Measurements from ENCODE around the gene WDR86. TPM values are rescaled to one million over a fixed set of nuclear protein-coding genes. Genes with fewer than 3 reads are reported as not detected.

WDR86 gene, protein sequence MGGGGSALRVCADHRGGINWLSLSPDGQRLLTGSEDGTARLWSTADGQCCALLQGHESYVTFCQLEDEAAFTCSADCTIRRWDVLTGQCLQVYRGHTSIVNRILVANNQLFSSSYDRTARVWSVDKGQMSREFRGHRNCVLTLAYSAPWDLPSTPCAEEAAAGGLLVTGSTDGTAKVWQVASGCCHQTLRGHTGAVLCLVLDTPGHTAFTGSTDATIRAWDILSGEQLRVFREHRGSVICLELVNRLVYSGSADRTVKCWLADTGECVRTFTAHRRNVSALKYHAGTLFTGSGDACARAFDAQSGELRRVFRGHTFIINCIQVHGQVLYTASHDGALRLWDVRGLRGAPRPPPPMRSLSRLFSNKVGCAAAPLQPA
- 0.88 TPM in 1 of 2 replicates, not detected in the other for total RNA-seq (2014; rRNA removed; shearing (Covaris generic))

DNA sequence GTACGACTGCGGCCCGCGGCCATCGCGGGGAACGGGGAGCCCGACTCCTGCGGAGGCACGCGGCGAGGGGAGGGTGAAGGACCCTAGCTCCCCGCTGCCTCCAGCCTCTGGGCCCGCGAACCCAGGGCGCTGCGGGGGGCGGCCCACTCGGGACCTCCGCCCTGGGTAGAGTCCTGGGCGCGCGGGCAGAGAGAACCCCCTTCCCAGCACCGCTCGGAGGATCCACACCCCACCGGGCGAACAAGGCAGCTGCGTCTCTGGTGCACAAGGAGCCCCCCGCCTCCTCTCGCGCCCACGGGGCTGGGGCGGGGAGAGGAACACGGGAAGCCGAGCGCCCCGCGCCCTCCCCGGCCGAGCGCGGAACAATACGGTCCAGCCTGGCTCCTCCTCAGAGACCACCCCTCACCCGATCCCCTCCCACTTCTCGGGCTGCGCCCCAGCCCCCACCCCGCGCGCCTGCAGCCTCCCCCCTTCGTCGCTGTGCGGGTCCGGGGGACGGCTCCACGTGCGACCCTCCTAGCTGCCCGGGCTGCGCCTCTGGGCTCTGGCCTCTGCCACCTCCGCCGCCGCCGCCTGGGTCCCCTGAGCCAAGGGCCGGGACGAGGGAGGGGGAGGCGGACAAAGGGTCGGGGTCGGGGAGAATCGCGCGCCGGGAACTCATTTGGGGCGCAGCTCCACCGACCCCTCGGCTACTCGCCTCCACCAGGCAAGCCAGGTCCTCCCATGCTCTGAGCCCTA lies at the start of gene WDR86:
WDR86 (minus strand) TSS at position 372 of the 738 bp plus-strand sequence. CDS start 449 bp downstream, outside the sequence.
- DNase-seq (ENCODE audit: low spot score), result no peak

DNA sequence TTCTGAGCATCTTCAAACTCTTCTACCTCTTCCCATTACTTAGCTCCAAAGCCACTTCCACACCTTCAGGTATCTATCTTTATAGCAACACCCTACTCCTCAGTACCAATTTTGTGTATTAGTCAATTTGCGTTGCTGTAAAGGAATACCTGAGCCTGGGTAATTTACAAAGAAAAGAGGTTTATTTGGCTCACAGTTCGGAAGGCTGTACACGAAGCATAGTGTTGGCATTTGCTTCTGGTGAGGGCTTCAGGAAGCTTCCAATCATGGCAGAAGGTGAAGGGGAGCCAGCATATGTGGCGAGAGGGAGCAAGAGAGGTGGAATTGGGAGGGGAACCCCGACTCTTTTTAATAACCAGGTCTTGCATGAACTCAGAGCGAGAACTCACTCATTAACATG lies 47.7 kb upstream of the WDR86 start:
- DNase-seq (ENCODE audit: low spot score), result no peak

DNA sequence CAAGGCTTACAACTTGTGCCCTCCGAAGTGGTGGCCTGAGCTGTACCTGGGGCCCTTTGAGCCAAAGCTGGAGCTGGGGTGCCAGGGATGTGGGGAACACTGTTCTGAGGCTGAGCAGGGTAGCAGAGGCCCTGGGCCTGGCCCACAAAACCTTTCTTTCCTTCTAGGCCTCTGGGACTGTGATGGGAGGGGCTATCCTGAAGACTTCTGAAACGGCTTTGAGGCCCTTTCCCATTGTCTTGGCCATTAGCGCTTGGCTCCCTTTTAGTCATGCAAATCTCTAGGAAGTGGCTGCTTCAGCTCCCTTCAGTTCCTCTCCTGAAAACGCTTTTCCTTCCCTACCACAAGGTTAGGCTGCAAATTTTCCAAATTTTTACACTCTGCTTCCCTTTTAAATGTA lies 46.9 kb upstream of the WDR86 start:
- DNase-seq (ENCODE audit: low spot score), result no peak

DNA sequence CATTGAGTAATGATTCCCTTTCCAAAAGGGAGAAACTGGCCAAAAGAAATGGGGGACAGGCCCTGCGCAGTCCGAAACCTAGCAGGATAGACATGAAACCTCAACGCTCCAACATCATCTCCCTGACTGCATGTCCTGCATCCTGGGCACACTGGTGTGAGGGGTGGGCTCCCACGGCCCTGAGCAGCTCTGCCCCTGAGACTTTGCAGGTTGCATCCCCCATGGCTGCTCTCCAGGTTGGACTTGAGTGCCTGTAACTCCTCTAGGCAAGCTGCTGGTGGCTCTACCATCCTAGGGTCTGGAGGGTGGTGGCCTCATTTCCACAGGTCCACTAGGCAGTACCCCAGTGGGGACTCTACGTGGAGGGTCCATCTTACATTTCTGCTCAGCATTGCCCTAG lies 46.4 kb upstream of the WDR86 start:
- no peak for DNase-seq (ENCODE audit: low spot score)

DNA sequence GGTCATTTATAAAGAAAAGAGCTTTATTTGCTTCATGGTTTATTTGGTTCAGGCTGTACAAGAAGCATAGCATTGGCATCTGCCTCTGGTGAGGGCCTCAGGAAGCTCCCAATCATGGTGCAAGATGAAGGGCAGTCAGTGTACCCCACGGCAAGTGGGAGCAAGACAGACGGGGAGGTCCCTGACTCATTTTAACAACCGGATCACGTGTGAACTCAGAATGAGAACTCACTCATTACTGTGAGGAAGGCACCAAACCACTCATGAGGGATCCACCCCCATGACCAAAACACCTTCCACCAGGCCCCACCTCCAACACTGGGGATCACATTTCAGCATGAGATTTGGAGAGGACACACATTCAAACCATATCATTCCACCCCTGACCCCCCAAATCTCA lies 45.9 kb upstream of the WDR86 start:
- no peak for DNase-seq (ENCODE audit: low spot score)

DNA sequence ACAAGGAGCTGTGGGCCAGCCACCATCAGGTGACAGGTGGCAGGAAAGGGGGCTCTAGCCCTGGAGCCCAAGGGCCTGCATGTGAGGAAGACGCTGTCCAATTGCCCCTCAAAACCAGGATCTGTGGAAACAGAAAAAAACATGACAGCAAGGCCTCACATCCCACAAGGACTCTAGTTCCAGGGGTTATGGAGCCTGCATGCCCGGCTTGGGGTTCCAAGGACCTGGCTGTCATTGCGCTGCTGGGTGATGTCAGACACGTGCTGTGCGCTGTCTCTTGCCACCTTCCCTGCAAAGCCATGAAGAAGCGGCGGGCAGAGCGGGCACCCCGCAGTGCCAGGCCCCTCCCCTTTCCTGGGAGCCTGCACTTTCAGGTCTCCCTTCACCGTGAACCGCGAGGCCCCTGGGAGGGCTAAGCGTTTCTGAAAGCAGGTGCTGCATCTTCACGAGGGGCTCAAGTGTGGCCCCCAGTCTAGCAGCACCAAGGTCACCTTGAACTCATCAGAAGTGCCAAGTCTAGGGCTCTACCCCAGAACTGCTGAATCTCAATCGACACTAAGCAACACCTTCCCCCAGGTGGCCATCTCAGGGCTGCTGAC lies 45.2 kb upstream of the WDR86 start:
- no peak for DNase-seq (ENCODE audit: low spot score)

DNA sequence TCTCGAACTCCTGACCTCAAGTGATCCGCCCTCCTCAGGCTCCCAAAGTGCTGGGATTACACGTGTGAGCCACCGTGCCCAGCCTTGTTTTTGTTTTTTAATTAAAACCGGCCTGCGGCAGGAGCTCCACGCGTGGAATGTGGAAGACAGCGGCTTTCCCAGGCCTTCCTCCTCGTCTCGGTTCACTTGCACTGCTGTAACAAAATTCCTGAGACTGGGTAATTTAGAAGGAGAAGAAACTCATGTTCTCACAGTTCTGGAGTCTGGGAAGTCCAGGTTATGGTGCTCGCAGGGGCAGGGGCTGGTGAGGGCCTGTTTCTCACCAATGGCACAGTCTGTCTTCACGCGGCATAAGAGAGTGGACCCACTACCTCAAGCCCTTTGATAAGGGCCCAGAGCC lies 44.5 kb upstream of the WDR86 start:
- no peak for DNase-seq (ENCODE audit: low spot score)

DNA sequence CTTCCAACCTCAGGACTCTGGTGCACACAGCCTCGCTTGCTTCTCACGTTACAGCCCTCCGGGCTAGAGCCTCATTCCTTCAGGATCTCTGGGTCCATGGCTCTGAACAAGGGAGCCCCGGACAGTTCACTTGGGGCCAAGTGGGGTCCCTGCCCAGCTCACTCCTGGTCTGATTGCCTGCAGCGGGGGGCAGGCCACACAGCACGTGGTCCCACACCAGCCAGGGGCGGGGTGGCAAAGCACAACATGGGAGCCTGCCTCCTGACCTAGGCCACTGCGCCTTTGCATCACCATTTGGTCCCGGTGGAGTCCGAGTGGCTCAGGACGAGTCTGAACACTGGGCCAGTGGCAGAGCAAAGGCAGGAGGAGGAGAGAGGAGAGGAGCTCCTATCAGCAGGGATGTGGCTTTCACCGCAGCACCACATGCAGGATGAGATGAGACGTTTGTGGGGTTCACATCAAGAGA lies 43.5 kb upstream of the WDR86 start:
- no peak for DNase-seq (ENCODE audit: low spot score)

DNA sequence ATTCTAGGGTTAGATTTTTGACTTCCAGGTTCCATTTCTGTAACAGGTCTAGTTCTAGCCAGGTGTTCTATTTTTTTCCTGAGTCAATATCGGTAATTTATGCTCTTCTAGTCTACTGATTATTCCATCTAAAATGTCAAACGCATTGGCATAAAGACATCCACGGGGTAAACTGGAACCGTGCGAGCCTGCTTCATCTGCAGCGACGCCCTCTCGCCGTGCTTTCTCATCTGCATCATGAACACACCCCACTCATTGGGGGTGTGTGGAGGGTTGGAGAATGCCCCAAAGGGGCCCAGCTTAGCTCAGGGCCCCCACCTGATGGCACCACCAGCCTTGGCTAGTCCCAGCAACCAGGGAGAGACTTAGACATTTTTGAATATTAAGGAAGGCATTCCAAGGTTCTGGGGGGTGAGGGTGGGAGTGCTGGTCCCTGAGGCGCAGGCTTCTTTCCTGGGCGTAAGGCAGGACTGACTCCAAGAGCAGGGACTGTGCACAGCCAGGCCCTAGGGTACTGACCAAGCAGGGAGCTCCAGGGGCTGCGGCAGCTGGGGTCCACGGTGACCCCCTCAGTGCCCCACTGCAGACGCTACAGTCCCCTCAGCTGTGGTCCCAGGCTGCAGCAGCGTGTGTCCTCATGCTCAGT lies 43.0 kb upstream of the WDR86 start:
- no peak for DNase-seq (ENCODE audit: low spot score)

DNA sequence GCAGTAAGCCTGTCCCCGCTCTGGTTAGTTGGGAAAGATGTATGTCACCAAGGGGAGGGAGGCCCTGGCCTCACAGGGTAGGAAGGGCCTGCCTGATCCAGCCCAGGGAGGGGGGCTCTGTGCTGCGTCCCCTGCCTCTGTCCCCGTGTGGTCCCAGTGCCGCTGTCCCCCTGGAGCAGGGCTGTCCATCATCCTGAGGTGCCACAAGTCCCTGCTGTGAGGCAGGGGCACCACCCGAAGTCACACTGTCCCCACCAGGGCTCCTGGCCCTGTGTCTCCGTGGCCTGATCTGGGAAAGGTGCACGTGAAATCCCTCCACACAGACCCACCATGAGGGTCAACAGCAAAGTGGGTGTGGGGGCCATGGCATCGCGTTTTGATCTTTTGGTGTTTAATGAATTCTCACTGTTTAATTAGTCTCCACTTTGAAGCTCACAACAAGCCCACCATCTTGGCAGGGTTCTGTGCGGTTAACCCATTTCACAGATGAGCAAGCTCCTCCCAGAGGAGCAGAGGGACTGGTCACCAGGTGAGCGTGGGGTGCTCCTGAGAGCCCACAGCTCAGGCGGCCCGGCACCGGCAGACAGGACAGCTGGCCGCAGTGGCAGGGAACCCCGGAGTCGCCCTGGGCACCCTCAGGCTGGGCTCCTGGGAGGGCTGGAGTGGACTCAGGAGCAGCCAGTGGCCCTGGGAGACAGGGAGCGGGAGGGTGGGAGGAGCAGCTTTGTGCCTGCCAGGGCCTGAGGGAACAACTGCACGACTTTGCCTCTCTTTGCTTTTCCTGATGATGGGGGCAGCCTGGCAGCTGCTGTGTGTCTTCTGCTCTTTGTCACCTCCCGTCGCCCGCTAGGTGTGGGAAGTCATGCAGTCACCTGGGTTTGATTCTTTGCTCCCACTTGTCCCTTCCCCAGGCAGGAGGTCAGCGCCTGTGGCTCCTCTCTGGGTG lies 42.1 kb upstream of the WDR86 start:
- no peak for DNase-seq (ENCODE audit: low spot score)

DNA sequence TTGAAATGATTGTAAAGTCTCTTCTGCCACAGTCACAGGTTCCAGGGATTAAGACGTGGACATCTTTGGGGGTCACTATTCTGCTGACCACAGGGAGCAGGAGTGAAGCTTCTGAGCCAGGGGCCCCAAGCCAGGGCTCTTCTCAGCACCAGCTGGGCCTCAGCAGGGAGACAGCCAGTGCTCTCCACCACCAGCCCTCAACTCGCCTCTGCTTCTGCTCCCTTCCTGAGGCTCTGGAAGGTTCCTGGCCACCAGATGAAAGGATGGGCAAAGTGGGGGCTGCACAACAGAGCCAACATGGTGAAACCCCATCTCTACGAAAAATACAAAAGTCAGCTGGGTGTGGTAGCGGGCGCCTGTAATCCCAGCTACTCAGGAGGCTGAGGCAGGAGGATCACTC lies 41.3 kb upstream of the WDR86 start:
- no peak for DNase-seq (ENCODE audit: low spot score)

DNA sequence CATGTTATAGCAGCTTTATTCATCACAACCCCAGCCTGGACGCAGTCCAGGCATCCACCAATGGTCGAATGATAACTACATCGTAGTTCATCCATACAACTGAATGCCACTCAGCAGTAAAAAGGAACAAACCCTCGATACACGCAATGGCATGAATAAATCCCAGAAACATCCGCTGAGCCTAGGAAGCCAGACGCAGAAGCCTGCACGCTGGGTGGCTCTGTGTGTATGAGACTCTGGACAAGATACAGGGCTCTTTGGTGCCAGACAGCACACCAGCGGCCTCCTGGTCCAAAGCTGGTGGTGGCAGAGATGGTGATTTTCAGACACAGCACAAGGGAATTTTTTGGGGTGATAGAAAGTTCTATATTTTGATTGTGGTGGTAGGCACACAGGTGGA lies 40.2 kb upstream of the WDR86 start:
- no peak for DNase-seq (ENCODE audit: low spot score)

DNA sequence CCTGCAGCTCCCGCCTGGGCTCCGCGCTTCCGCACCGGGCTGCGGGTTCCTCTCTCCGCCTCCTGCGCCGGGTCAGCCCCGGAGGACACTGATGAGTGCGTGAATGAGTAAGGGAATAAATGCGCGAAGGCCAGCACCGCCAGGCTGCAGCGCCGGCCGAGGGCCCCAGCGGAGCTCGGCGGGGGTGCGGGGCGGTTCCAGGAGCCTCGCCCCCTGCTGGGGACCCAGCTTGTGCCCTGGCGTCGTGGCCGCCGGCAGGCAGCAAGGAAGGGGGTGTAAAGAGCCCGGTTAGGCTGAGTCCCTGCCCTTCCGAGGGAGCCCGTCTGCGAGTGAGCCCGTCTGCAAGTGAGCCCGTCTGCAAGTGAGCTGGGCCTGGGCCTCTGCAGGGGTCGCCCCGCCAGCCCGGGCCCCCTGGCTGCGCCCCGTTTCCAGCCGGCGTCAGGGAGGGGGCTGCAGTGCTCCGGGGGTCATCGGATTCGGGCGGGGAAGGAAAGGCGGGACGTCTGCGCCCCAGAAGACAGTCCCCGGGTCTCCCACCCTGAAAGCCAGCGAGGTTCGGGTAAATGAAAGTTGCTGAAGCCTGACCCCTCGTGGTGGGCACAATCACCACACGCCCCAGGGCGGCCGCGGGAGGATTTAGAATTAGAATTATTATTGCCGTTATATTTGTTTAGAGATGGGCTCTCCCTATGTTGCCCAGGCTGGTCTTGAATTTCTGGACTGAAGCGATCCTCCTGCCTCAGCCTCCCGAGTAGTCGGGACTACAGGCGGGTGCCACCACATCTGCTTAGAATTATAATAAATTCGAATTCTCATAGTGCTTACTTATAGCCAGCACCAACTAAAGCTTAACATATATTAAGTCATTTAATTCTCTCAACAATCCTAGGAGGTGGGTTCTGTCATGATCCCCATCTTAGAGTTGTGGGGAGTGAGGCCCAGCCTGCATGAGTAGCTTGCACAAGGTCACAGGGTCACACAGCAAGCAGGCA lies 38.7 kb upstream of the WDR86 start:
- DNase-seq (ENCODE audit: low spot score), result no peak

DNA sequence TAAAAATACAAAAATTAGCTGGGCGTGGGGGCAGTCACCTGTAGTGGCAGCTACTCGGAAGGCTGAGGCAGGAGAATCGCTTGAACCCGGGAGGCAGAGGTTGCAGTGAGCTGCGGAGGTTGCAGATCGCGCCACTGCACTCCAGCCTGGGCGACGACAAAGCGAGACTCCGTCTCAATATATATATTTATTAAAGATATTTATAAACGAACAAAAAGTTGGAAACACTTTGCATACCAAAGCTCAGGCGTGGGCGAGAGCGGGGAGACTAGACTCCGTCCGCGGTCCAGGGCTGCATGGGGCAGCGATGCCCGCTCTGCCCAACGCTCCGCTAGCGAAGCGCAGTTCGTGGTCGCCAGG lies 38.0 kb upstream of the WDR86 start:
- DNase-seq (ENCODE audit: low spot score), result no peak

DNA sequence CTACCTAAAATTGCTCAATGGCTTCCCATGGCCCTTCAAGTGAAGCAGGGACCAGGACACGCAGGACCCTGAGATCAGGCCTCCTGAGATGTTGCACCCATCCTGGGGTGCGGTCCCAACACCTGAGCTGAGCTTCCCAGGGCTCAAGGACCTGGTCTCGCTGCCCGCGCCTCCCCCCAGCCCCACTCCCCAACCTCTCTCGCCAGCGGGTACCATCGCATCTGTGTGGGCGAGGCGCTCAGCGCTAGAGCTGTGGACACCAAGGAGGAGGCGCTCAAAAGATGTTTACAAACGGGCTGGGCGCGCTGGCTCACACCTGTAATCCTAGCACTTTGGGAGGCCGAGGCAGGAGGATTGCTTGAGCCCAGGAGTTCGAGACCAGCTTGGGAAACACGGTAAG lies 37.5 kb upstream of the WDR86 start:
- DNase-seq (ENCODE audit: low spot score), result no peak

DNA sequence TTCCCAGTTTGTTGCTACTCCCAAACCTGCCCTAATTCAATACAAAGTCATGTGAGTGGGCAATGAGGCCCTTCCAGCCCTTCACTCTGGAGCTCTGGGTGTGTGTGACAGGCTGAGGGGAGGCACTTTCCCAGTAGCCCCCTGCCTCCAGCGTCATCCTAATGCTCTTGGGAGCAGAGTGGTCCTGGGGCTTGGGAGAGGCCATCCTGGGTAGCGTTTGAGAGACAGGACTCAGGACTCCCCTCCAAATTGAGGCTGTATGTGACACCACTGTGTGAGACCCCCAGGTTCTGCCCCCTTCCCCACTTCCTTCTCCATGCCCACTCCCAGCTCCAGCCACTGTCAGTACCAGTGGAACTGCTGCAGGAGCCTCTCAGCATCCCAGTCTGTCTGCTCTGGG lies 36.6 kb upstream of the WDR86 start:
- no peak for DNase-seq (ENCODE audit: low spot score)

DNA sequence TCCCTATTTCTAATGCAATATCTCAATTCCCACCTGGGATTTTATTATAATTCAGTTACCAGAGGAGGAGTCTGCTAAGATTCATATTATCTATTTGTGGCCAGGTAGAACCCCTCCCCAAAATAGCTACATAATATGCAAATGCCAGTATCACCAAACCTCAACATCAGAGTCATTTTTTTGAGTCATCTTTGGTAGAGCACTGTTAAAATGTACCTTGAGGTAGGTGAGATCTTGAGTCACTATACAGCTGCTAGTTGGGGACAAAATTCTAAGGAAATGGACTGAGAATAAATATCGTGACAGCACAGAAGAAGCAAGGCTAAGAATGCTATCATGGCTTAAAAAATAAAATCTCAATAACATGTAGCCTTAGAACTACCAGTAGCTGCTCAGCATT lies 34.8 kb upstream of the WDR86 start:
- DNase-seq (ENCODE audit: low spot score), result no peak

DNA sequence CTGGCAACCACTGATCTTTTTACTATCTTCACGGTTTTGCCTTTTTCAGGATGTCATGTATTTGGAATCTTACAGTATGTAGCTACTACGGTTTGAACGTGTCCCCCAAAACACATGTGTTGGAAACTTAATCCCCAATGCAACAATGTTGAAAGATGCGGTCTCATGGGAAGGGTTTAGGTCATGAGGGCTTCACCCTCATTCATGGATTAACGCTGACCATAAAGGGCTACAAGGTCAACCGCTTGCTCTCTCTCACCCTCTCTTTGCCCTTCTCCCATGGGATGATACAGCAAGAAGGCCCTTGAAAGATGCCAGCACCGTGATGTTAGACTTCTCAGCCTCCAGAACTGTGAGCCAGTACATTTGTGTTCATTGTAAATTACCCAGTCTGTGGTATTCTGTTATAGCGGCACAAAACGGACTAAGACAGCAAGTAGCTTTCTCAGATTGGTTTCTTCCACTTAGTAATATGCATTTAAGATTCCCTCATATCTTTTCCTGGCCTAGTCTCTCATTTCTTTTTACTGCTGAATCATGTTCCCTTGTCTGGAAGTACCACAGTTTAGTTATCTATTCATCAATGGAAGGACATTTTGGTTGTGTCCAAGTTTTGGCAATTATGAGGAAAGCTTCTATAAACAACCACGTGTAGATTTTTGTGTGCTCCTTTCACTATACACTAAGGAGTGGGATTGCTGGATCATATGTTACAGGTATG lies 33.1 kb upstream of the WDR86 start:
- no peak for DNase-seq (ENCODE audit: low spot score)

DNA sequence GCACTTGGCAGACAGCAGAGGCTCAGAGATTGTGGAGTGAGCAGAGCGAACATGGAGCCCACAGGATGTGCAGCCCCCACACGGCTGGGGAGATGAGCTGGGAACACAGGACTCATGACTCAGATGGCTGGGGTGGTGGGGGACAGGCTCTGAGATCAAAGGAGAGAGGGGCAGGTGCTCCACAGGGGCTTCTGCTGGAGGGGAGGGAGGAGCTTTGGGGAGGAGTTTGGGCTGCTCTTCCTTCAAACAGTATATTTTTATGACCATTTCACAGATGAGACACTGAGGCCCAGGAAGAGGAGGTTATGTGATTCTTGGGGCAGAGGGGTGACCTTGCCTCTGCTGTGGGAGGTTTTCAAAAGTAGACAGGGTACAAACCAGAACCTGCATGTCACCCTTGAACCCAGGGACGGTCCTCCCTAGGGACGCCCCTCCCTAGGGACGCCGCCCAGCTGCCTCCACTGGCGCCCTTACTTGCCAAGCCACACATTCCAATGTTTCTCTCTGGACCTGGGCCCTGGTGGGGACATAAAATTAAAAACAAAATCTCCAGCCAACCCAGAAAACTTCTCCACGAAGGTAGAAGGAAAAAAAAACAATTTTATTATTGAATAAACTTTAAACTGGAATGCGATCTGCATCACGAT lies 31.1 kb upstream of the WDR86 start:
- no peak for DNase-seq (ENCODE audit: low spot score)
